Ovary (tissue), 3 donors: Measurements from ENCODE around the gene ABHD17C.

ENCODE experiments used
- EP300 ChIP-seq: sonication (generic); formaldehyde crosslinking; IDR thresholded peaks from one replicate; pipeline ENCODE4 v1.6.1; 2017; ENCODE audit warnings: antibody characterized with exemption
- POLR2A ChIP-seq: fragments of 450-650 bp; IDR thresholded peaks from one replicate; pipeline ENCODE4 v1.6.1; 2017; ENCODE audit warnings: antibody characterized with exemption, mild to moderate bottlenecking, moderate library complexity
- TF ChIP-seq, protein P1 (sequence below), 3 donors: fragments of 450-650 bp in 2 of 3; fragments of 200-600 bp in 1 of 3; IDR thresholded peaks; one replicate each; pipeline versions ENCODE4 v1.5.1 to v1.8.0; 2016 to 2022; ENCODE audit warnings: antibody characterized with exemption in 3 of 3, mild to moderate bottlenecking in 1 of 3
- donor health status: DM: no; HTN: no; CAD: no.

DNA sequence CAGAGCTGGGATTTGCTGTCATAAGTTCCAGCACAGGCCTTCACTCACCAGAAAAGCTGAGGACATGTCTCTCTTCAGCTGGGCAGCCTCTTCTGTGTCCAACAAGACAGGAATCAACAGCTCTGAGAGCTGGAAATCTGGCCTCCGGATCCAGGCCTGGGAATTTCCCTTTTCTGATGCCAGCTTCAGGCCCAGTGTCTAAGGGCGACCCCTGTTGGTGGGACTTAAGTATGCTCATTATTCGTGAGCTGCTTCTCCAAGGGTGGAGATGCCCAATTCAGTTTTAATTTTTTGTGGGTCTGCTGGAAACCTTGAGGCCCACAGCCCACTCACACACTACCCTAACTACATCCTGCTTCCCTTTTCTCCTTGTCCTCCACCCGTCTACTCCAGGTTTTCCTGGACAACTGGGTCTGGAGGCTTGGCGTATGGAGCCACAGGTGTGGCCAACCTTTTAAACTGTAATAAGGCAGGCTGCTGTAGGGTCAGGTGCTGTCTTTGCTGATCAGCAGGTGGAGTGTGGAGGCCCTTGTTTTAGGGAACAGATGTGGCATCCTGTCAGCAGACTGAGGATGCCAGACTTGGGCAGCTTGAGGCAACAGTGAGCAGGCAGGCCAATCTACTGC lies 81.4 kb downstream of the ABHD17C start:
- TF ChIP-seq, protein P1, sequence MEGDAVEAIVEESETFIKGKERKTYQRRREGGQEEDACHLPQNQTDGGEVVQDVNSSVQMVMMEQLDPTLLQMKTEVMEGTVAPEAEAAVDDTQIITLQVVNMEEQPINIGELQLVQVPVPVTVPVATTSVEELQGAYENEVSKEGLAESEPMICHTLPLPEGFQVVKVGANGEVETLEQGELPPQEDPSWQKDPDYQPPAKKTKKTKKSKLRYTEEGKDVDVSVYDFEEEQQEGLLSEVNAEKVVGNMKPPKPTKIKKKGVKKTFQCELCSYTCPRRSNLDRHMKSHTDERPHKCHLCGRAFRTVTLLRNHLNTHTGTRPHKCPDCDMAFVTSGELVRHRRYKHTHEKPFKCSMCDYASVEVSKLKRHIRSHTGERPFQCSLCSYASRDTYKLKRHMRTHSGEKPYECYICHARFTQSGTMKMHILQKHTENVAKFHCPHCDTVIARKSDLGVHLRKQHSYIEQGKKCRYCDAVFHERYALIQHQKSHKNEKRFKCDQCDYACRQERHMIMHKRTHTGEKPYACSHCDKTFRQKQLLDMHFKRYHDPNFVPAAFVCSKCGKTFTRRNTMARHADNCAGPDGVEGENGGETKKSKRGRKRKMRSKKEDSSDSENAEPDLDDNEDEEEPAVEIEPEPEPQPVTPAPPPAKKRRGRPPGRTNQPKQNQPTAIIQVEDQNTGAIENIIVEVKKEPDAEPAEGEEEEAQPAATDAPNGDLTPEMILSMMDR (IDR thresholded peaks at IDR 0.05), result peak; percentile 54 to 59 (median 56)
- TF ChIP-seq EP300 (no peak), POLR2A (no peak)
